ENCODE data around the gene TCP1.
A peak's percentile ranks its signal among the peaks of the same experiment; 100 is the strongest.
"Not testable (repeated sequence)": the region's sequence is repeated elsewhere in the genome, so short reads cannot be mapped to it uniquely, and the experiment has no call there.

The TCP1 gene

GRCh38 chr6:159777240-159777904, 12.0 kb downstream of the TCP1 start:
- DNase-seq (ENCODE audit: low read depth in 2 of 2), result no peak

DNA sequence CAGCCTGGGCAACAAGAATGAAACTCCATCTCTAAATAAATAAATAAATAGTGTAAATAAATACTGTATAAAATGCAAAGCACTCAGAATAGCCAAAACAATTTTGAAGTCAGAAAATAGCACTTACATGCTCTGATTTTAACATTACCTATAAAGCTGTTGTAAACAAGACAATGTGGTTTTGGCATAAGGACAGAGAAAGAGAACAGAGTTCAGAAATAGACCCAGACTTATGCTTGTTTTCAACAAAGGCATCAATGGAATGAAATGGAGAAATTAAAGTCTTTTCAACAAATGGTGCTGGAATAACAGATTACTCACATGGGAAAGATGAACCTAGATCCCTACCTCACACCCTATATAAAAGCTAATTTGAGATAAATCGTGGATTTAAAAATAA, 17.2 kb downstream of the TCP1 start:
- DNase-seq (ENCODE audit: low read depth in 2 of 2), result no peak

- no peak for DNase-seq (ENCODE audit: low read depth in 2 of 2)
Measured at GRCh38 chr6:159769470-159769869, 19.9 kb downstream of the TCP1 start.

GRCh38 chr6:159766906-159767305, 22.5 kb downstream of the TCP1 start:
- no peak for DNase-seq (ENCODE audit: low read depth in 2 of 2)

- peak in 1 of 2 donors; percentile 8 for DNase-seq (ENCODE audit: low read depth in 2 of 2)
Measured at GRCh38 chr6:159762681-159763293, 26.6 kb downstream of the TCP1 start.

DNA sequence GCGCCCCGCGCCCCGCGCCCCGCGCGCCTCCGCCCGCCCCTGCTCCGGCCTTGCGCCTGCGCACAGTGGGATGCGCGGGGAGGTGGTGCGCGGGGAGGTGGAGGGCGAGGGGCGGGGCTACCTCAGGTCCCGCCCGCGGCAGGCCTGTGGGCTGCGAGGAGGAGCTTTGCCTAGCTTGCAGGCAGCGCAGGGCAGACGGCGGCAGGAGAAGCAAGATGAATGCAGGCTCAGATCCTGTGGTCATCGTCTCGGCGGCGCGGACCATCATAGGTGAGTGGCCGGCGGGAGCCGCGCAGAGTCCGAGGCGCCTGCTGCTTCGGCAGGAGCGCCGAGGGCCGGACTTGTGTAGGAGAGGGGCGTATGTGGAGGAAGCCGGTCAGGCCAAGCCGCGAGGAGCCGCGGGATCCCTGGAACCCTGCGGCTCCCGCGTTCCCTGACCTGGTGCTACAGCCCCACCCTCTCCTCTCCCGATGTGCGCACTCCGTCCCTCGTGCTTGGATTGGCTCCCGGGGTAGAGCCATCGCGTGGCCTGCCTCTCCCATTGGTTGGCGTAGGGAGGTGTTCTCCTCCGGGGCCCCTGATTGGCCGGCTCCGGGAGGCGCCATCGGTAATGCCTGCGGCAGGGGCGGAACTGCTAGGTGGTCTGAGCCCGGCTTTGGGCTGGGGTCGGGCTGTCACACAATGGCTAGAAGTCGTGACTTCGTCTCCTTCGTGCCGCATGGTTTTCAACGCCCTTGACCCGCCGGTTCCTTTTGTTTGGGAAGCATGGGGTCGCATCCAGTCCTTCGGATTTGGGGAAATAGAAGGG, 27.3 kb downstream of the TCP1 start, which contains the start of gene ACAT2:
Gene ACAT2 (plus strand): TSS at position 173 of the 808 bp plus-strand sequence. CDS start 43 bp downstream, at position 216.
- DNase-seq (ENCODE audit: low read depth in 2 of 2), result peak; percentile 87 to 88

GRCh38 chr6:159761129-159761872, 28.1 kb downstream of the TCP1 start:
- DNase-seq (ENCODE audit: low read depth in 2 of 2), result no peak

DNA sequence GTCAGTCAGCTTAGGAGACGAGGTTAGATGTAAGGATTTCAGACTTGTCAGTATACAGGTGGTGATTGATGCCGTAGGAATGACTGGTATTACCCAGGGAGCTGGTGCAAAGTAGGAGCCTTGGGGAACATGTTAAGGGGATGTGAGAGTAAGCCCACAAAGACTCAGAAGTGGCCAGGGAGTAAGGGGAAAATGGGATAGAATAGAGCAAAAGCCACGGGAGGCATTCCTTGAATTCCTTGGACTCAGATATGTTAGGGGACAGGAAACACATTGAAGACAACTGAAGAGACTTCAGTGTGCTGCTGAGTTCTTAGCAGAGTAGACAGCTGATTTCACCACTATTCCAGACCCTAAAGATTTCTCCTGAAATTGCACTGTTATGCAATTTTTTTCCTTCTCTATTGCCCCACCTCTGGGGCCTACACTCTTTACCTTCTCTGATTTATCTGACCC, 28.8 kb downstream of the TCP1 start:
- DNase-seq (ENCODE audit: low read depth in 2 of 2), result no peak

GRCh38 chr6:159759645-159760044, 29.8 kb downstream of the TCP1 start:
- DNase-seq (ENCODE audit: low read depth in 2 of 2), result no peak

DNA sequence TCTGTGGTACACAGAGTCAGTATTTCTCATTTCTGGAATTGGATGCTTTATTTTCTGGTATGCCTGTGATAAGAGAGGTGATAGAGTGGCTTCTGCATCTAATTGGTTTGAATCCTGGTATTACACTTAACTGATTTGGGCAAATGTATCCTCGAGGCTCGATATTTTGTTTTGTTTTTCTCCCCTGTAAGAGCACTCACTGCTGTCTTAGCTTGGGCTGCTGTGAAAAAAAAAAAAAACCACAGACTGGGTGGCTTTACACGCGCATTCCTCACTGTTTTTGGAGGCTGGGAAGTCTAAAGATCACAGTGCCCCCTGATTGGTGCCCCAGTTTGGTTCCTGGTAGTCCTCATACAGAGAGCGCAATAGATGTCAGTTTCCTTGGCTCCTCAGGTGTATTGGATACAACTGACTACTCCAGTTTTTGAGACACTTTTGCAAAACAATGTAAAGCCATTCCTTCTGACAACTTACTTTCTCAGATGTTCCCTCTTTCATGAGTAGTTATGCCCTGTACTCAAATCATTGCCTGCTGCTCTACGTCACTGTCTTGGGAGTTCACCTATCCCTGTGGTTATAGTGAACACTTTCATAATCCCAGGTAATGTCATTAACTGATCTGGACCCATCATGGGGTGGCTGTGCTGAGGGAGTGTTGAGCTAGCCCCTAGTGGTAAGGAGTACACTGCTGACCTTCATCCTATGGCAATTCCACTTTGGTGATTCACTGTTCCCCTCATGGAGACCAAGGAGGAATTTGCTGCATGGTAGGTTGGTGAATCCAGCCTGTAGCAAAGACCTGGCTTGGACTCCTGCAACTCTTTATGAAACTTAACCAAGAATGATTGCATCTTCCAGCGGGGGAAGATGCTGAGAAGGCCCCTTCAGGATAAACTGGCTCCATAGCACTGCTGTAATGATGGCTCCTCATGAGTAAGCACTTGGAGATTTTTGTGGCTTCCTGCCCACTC, 31.1 kb downstream of the TCP1 start:
- DNase-seq (ENCODE audit: low read depth in 2 of 2), result no peak

DNA sequence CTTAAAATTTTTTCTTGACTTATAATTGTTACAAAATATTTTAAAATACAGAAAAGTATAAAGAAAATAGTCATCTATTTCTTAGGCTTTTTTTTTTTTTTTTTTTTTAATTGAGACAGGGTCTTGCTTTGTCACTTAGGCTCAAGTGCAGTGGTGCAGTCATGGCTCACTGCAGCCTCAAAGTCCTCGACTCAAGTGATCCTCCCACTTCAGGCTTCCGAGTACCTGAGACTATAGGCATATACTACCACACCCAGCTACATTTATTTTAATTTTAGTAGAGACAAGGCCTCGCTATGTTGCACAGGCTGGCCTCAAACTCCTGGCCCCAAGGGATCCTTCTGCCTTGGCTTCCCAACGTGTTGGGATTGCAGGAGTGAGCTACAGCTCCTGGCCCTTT, 32.9 kb downstream of the TCP1 start:
- no peak for DNase-seq (ENCODE audit: low read depth in 2 of 2)

- DNase-seq (ENCODE audit: low read depth in 2 of 2), result no peak
Measured at GRCh38 chr6:159754959-159755914, 34.2 kb downstream of the TCP1 start.

GRCh38 chr6:159754401-159754800, 35.0 kb downstream of the TCP1 start:
- no peak for DNase-seq (ENCODE audit: low read depth in 2 of 2)

DNA sequence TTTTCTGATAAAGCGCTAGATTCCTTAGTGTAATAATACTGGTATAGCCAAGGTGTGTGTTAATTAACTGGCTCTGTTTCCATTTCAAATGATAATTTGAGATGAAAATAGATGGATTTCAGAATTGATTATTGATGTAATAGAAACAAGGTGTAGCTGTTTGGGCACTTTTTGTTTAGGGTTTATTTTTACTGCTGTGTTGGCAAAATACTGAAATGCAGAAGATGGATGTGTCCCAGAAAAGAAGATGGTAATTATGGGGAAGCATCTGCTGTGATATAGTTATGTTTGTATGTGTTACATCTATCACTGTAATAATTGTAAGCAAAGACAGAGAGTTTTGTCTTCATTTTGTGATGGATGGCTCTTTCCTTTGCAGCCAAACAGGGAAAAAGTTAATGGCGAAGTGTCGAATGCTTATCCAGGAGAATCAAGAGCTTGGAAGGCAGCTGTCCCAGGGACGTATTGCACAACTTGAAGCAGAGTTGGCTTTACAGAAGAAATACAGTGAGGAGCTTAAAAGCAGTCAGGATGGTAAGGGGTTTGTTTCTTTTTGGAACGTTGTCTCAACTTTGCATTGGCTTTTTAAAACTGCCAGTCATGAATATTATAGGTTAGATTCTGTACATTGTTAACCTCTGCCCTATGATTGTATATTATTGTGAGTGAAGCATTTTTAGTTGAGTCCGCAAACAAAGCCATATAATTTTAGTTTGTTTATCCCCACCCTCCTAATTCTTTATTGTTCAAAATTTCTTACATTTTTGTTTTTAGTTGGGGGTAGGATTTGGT, 36.1 kb downstream of the TCP1 start:
- DNase-seq (ENCODE audit: low read depth in 2 of 2), result no peak

- DNase-seq (ENCODE audit: low read depth in 2 of 2), result no peak
Measured at GRCh38 chr6:159751448-159751847, 38.0 kb downstream of the TCP1 start.

DNA sequence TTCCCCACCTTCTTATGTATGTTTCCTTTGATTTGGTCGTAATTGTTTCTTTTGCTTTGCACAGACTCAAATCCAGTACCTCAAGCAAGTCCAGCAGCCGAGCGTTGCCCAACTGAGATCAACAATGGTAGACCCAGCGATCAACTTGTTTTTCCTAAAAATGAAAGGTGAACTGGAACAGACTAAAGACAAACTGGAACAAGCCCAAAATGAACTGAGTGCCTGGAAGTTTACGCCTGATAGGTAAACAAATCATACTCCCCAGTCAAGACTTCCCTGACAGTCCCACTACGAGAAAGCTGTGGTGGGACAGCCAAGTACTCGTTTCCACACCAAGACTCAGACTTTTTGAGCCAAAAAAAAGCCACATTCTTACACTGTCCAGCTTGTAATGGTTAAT, 41.3 kb downstream of the TCP1 start:
- not testable (repeated sequence) for DNase-seq (ENCODE audit: low read depth in 2 of 2)

GRCh38 chr6:159746759-159747158, 42.6 kb downstream of the TCP1 start:
- DNase-seq (ENCODE audit: low read depth in 2 of 2), result no peak

DNA sequence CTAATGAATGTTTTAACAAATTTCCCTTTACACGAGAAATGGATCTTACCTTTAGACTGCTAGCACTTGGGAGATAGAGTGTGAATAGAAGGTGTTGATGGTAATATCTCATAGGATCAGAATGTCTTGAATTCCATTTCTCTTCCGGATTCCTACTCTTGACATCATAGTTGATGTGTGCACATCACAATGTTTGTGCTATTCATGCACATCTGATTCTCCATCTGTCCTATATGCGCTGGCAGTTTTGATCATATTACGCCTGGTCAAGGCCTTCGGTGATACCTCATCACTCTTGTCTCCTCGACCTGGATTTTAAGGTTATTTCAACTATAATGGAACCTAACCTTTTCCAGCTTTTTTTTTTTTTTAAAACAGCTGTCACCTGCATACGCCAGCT, 44.3 kb downstream of the TCP1 start:
- DNase-seq (ENCODE audit: low read depth in 2 of 2), result no peak

- DNase-seq (ENCODE audit: low read depth in 2 of 2), result no peak
Measured at GRCh38 chr6:159742165-159742564, 47.2 kb downstream of the TCP1 start.

Measured in stimulated activated CD8-positive, alpha-beta memory T cell treated with anti-CD3 and anti-CD28 coated beads, Interleukin-7, amount 100 ng/mL, for 4 hours (primary cell).